LNCAP (cell line): ENCODE results near the gene TMEM256.

Source experiments
- TF ChIP-seq, protein P1 (sequence below): fragments of 450-650 bp; IDR thresholded peaks from 2 replicates; pipeline ENCODE4 v1.5.1; 2017; ENCODE audit warnings: mild to moderate bottlenecking

TMEM256 gene

GRCh38 chr17:7405350-7406234, 1.7 kb upstream of the TMEM256 start:
- TF ChIP-seq, protein P1, sequence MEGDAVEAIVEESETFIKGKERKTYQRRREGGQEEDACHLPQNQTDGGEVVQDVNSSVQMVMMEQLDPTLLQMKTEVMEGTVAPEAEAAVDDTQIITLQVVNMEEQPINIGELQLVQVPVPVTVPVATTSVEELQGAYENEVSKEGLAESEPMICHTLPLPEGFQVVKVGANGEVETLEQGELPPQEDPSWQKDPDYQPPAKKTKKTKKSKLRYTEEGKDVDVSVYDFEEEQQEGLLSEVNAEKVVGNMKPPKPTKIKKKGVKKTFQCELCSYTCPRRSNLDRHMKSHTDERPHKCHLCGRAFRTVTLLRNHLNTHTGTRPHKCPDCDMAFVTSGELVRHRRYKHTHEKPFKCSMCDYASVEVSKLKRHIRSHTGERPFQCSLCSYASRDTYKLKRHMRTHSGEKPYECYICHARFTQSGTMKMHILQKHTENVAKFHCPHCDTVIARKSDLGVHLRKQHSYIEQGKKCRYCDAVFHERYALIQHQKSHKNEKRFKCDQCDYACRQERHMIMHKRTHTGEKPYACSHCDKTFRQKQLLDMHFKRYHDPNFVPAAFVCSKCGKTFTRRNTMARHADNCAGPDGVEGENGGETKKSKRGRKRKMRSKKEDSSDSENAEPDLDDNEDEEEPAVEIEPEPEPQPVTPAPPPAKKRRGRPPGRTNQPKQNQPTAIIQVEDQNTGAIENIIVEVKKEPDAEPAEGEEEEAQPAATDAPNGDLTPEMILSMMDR, result no peak

DNA sequence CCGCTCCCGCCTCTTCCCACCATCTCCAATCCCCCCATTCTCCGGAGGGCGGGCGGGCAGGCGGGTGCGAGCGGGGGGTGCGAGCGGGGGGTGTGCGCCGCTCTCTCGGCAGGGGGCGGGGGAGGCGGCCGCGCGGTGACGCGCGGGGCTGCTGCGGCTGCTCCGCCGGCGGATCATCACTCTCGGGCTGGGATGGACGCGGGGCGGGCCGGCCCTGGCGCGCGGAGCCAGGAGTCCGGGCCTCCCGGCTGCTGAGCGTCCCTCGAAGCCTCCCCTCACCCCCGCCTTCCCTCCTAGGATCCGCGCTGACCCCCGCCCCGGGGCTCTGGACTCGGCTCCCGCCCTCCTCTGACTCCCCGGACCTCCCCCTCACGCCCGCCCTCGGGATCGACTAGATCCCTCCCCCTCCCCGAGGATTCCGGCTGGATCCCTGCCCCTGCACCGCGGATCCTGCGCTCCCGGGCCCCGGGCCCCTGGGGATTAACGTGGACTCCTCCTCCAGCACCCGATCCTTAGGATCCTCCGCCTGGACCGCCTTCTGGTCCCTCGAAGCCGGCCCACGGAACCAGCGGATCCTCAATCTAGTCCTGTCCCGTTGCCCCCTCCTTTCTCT, 946 bp upstream of the TMEM256 start:
- TF ChIP-seq, protein P1, result no peak

- TF ChIP-seq, protein P1, result no peak
Observed at GRCh38 chr17:7403727-7403976, 245 bp downstream of the TMEM256 start.

DNA sequence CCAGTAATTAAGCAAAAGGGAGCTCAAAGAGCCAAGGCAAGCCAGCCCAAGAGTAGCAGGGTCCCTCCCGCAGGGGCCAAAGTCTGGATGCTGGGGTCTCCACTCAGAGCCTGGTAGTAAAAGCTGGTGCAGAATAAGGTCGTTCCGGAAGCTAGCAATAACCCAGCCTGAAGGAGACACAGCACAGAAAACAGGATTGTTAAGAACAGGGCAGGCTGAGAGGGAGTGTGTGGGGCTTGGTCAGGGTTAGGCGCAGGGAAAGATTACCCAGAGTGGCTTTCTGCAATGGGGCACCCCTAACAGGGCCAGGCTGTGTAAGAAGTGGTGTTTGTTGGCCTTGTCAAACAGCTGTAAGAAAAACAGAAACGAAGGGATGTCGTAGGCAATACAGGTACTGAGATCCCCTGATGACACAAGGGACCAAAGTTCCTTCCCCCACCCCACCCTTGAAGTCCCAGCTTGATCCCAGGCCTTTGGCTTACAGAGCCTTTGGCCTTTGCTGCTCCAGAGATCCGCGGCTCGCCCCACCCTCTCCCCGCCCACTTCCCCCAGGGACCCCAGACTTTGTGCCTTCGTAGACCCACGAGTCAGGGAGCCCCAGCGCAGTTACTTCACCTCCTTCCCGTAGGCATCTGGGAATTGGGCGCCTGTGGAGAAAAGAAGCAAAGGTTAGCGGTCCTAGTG, 712 bp downstream of the TMEM256 start:
- TF ChIP-seq, protein P1, result no peak

DNA sequence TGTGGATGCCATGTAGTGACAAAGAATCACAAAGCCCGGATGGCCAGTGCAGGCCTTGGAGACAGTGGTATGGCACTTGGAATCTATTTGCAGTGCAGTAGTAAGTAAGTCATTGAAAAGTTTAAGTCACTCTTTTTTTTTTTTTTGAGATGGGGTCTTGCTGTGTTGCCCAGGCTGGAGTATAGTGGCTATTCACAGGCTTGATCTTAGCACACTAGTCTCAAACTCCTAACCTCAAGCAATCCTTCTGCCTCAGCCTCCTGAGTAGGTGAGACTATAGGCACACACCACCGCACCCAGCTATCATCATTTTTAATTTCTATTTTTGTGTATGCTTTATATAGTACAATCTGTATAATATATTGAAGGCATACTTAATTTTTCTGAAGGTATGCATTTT, 5.3 kb downstream of the TMEM256 start:
- TF ChIP-seq, protein P1, result no peak

- TF ChIP-seq, protein P1, result no peak
Observed at GRCh38 chr17:7396147-7396546, 7.8 kb downstream of the TMEM256 start.

DNA sequence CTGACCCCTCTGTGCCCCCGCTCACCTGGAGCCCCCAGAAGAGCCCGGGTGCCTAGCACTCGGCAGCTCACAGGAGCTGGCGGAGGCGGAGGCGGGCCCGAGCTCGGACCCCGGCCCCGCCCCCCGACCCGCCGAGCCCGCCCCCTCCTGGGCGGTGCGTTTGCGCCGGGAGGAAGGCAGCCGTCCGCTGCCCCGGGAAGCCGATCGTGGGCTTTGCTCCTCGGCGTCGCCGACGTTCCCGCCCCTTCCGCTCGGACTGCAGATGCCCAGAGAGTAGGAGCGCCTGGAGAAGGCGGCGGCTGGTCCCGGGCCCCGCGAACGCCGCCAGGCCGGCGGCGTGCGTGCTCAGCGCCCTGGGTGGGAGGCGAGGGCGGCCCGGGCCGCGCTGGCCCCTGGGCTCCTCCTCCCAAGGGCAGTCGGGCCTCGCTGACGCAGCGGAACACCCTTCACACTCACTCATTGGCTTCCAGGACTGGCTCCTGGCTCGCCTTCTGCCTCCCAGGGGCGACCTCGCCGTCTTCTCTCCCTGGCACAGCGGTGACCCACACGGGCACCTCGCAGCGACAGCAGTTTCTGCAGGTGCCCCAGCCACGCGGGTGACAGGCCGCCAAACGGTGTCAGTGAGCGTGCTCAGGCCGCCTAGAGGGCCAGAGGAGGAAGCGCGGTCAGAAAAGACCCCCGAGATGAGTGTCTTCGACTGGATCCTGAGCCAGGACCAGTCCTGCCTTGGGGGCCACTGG, 9.3 kb downstream of the TMEM256 start, which contains the start of gene PLSCR3:
Gene PLSCR3 (minus strand): TSS at position 74 of the 740 bp plus-strand sequence. CDS start 415 bp downstream, outside the sequence.
- TF ChIP-seq, protein P1, result no peak; the same call in 1 of the 2 replicates
